ENCODE data around the gene NTRK1. TPM values are rescaled to one million over a fixed set of nuclear protein-coding genes. Genes with fewer than 3 reads are reported as not detected.

Gene NTRK1
- polyA plus RNA-seq, 6 donors from 2014 or later: not detected

DNA sequence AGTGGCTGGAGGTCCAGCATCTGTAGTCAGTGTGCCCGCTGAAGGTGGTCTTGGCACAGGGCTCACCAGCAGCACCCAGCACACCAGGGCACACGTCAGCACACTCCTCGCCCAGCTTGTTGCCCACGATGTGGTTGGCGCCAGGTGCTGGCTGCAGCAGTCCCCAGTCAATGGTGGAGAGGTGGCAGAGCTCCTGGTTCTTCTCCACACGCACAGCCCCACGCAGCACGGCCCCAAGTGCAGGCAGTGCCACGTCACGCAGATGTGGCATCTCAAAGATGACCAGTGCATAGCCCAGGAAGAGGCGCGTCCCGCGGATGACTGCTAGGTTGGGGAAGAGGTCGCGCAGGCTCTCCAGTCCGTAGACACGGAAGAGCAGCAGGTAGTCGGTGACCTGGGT, 6.9 kb upstream of the NTRK1 start:
- Mint-ChIP-seq H3K4me1 (peaks cover under 1 to 4% (median 2%) of the 10 kb centered on the region in 3 donors), H3K27ac (peak overlapping the region in 1 of 6 donors; percentile 5), H3K36me3 (no peaks in the 10 kb centered on the region), H3K4me3 (no peak overlapping the region), H3K9me3 (no peaks in the 10 kb centered on the region), H3K27me3 (peaks cover 58 to 70% (median 66%) of the 10 kb centered on the region in 3 donors)
- DNase-seq (no peak), ATAC-seq (ENCODE audit: low read depth in 2 of 2) (no peak)

DNA sequence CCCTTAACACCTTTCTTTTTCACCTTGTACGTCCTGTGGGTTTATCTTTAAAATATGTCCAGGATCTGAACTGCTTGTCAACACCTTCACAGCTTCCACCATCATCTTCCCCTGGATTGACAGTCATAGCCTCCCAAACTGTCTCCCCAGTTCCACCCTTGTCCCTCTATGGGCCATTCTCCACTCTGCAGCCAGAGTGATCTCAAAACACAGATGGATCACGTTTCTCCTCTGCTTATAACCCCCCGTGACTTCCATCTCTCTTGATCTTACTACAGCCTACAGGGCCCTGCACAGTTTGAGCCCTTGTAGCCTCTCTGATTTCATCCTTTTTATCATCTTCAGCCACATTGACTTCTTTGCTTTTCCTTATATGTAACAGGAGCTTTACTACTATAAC, 6.0 kb upstream of the NTRK1 start:
- ATAC-seq (ENCODE audit: low read depth in 2 of 2) (no peak), DNase-seq (no peak)
- H3K27me3 Mint-ChIP-seq: peaks cover 57 to 65% (median 61%) of the 10 kb centered on the region in 3 donors
- no peaks in the 10 kb centered on the region for H3K9me3 Mint-ChIP-seq
- H3K4me1 Mint-ChIP-seq: peaks cover 1 to 5% (median 1%) of the 10 kb centered on the region in 3 donors
- H3K36me3 Mint-ChIP-seq: no peaks in the 10 kb centered on the region
- H3K27ac Mint-ChIP-seq: peak overlapping the region in 1 of 6 donors; percentile 78
- H3K4me3 Mint-ChIP-seq: no peak overlapping the region

DNA sequence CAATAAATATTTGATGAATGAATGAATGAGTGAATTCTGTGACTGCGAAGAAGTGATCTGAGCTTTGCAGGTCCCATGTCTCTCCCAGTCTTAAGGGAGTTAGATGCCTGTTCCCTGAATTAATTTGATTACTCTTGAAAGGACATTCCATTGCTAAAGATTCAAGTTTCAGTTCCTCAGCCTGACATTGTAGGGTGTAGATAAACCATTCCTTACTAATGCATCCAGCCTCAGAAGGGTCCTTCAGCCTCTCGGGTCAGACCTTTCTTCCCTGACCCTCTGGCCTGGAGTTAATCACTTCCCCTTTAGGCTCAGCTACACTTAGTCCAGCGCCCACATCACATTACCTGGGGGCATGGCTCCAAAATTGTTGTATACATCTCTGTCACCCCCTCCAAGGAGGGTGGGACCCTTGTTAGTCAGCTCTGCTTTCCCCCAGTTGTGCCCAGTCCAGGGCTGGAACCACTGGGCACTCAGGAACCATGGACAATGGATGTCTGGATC, 4.3 kb upstream of the NTRK1 start:
- H3K27me3 Mint-ChIP-seq: peaks cover 55 to 68% (median 66%) of the 10 kb centered on the region in 3 donors
- H3K9me3 Mint-ChIP-seq: no peaks in the 10 kb centered on the region
- no peaks in the 10 kb centered on the region for H3K36me3 Mint-ChIP-seq
- peaks cover 9 to 11% (median 10%) of the 10 kb centered on the region in 3 donors for H3K4me1 Mint-ChIP-seq
- H3K4me3 Mint-ChIP-seq: no peak overlapping the region
- no peak overlapping the region for H3K27ac Mint-ChIP-seq
- DNase-seq (no peak), ATAC-seq (ENCODE audit: low read depth in 2 of 2) (no peak)

DNA sequence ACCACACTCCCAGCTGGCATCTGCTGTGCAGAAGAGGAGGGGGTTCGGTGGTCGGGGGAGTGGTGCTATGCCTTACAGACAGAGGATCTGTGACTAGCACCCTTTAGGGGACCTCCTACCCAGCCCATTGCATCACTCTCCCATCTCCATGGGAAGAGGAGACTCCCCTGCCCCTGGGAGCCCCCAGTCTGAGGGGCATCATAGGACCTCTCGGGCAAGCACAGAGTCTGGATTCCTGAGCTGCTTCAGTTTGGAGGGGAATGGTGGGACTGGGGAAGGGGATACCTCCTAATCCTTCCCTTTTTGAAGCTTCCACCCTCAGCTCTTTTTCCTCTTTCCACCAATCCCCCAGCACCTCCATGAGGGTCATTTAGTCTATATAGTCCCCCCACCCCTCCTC, 3.1 kb upstream of the NTRK1 start:
- DNase-seq (no peak), ATAC-seq (ENCODE audit: low read depth in 2 of 2) (no peak)
- Mint-ChIP-seq H3K4me1 (peaks cover 12 to 15% (median 15%) of the 10 kb centered on the region in 3 donors), H3K36me3 (no peaks in the 10 kb centered on the region), H3K27me3 (peaks cover 62 to 76% (median 71%) of the 10 kb centered on the region in 3 donors), H3K4me3 (peak overlapping the region in 1 of 8 donors; percentile 25), H3K27ac (no peak overlapping the region), H3K9me3 (no peaks in the 10 kb centered on the region)

DNA sequence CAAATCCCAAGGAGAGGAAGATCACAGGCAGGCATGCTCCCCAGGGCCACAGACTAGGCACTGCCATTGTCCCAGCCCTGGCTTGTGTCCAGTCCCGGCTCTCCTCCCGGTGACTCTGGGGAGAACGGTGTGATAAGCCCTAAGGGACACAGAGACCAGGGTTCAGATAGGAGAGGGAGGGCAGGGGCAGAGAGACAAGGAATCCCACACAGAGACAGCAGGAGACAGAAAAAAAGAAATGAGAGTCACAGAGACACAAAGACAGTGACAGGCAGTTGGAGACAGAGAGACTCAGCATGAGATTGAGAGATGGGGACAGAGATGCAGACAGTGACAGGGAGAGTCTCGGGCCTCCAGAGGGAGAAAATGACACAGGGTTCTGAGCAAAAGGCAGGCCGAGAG, 2.1 kb upstream of the NTRK1 start:
- Mint-ChIP-seq H3K27ac (no peak overlapping the region), H3K4me1 (peaks cover 12 to 15% (median 15%) of the 10 kb centered on the region in 3 donors), H3K4me3 (peak overlapping the region in 7 of 8 donors; percentile 31 to 68 (median 47)), H3K9me3 (no peaks in the 10 kb centered on the region), H3K36me3 (no peaks in the 10 kb centered on the region), H3K27me3 (peaks cover 64 to 76% (median 71%) of the 10 kb centered on the region in 3 donors)
- no peak for DNase-seq
- ATAC-seq (ENCODE audit: low read depth in 2 of 2): no peak

DNA sequence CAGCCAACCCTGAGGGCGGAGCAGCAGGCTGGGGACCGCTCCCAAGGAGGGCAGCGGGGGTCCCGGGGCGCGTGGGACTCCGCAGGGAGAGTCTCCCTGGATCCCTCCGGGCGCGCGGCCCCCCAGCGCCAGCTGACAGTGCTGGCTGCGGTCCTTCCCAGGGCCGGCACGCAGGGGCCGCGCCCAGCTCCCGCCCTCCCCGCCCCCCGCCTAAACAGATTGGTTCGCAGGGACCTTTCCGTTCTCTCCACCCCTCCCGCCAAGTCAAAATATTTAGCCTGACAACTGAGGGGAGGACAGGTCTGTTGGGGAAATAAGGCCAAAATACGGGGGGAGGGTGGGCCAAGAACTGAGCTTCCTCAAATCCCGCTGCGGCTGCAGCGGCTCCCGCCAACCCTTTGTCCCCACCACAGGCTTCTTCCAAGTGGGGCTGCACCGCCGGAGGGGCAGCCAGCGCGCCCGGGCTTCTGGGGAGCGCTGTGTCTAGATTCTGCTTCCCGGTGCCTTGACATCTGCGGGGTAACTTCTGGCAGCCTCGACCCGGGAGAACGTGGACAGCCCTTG, 1.6 kb upstream of the NTRK1 start, which contains the start of gene INSRR:
Gene INSRR (minus strand): TSS at position 159 of the 564 bp plus-strand sequence. CDS start 496 bp downstream, outside the sequence.
- H3K36me3 Mint-ChIP-seq: no peaks in the 10 kb centered on the region
- H3K9me3 Mint-ChIP-seq: no peaks in the 10 kb centered on the region
- DNase-seq (no peak), ATAC-seq (ENCODE audit: low read depth in 2 of 2) (no peak)
- H3K4me3 Mint-ChIP-seq: peak within 1 kb of the TSS; percentile 25 to 88 (median 69)
- peaks cover 60 to 76% (median 71%) of the 10 kb centered on the region in 3 donors for H3K27me3 Mint-ChIP-seq
- H3K27ac Mint-ChIP-seq: no peak within 1 kb of the TSS
- peaks cover 12 to 15% (median 15%) of the 10 kb centered on the region in 3 donors for H3K4me1 Mint-ChIP-seq

DNA sequence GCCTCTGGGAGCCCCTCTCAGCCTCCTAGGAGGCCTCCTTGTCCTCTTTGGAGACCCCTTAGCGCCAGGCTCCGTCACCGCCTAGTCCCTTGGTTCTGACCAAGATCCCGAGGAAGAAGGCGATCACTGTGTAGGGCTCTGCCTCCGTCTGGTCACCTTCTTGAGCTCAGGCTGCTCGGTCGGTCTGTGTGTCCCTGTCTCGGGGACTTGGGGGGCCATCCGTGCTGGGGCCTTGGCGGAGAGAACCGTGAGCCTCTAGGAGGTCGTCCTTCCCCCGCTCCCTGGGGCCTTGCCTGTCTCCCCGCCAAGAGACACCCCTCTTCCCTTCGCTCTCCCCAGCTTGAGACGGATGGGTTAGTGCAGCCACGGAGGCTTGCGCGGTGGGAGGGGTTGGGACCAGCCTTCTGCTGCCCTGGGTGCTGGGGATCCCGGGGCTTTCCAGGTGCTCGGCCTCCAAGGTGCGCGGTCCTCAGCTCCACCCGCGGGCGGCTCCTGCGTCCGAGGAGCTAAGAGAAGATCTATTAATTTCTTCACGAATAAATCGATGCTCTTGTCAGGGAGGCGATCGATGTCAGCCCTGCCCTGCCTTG, 1.0 kb upstream of the NTRK1 start:
- ATAC-seq (ENCODE audit: low read depth in 2 of 2) (peak in 1 of 2 donors; percentile 9), DNase-seq (no peak)
- peaks cover 12 to 15% (median 15%) of the 10 kb centered on the region in 3 donors for H3K4me1 Mint-ChIP-seq
- no peaks in the 10 kb centered on the region for H3K36me3 Mint-ChIP-seq
- H3K9me3 Mint-ChIP-seq: no peaks in the 10 kb centered on the region
- H3K27me3 Mint-ChIP-seq: peaks cover 57 to 76% (median 74%) of the 10 kb centered on the region in 3 donors
- peak overlapping the region; percentile 25 to 88 (median 69) for H3K4me3 Mint-ChIP-seq
- H3K27ac Mint-ChIP-seq: no peak overlapping the region

DNA sequence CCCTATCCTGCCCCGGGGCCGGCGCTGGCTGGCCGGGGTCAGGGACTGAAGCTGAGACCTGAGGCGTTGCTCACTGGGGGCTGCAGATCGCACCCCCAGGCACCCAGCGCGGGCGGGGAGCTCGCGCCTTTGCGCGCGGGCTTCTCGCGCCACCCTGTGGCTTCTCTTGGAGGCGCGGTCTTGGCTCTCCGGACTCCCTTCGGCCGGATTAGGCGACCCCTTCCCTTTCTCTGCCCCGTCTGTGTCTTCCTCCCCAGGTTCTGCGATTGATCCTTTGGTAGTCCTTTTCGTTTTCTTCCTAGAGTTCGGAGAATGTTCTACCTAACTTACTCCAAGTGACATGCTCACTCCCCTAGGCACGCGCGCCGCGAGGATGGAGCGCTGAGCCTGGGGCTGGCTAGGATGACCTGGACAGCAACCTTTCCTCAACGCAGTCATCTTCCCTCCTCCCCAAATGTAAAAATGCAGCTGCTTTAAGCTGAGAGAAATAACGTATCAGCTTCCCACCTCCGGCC, 495 bp upstream of the NTRK1 start:
- DNase-seq: peak; percentile 39
- Mint-ChIP-seq H3K27me3 (peaks cover 52 to 76% (median 76%) of the 10 kb centered on the region in 3 donors), H3K4me1 (peaks cover 12 to 15% (median 15%) of the 10 kb centered on the region in 3 donors), H3K36me3 (no peaks in the 10 kb centered on the region), H3K27ac (no peak overlapping the region), H3K4me3 (peak overlapping the region; percentile 51 to 88 (median 78)), H3K9me3 (no peaks in the 10 kb centered on the region)
- ATAC-seq (ENCODE audit: low read depth in 2 of 2): peak; percentile 64 to 68

DNA sequence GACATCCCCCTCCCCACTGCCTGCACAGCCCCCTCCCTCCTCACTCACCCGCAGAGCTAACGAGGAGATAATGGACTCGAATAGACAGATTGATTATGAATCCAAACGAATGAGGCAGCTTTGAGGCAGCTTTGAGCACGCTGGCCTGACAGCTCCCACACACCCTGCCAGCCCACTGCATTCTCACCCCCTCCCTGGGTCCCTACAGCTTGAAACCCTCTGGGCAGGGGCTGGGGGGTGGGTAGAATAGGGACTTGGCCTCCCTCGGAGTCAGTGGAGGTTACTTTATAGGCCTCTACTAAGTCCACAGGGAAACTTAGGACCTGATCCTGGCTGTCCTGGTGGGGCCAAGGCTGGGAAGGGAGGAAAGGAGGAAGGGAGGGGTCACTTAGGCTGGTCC, 1.9 kb downstream of the NTRK1 start:
- H3K4me1 Mint-ChIP-seq: peaks cover 14 to 15% (median 15%) of the 10 kb centered on the region in 3 donors

DNA sequence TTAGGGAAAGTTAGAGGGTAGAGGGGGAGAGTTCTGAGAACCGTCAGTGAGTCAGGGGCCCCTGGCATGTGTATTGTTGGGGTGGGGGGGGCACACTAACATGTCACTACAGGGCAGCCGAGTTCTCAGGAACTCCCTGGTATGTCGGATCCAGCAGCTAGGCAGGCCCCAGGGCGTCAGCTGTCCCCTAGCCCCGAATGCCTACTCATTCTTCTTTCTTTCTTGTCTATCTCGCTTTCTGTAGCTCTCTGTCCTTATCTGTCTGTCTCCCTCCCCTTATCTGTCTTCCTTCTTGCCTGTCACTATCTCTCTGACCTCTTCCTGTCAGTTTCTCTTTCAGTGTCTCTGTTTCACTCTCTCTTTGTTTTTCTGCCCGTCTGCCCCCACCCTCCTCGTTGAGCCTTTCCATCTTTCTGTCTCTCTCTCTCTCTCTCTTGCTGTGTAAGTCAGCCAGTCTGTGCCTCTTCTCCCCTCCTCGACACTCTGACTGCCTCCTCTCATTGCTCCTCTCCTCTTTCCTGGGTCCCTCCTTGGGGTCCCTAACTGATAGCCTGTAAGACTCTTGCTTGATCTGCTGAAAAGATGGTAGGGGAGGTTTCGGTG, 2.4 kb downstream of the NTRK1 start:
- Mint-ChIP-seq H3K27me3 (peaks cover 39 to 82% (median 73%) of the 10 kb centered on the region in 3 donors), H3K4me3 (no peak overlapping the region), H3K4me1 (peaks cover 14 to 15% (median 15%) of the 10 kb centered on the region in 3 donors)

More for the DNA sequence above, 1.9 kb downstream of the NTRK1 start:
- ATAC-seq (ENCODE audit: low read depth in 2 of 2): no peak
- no peak overlapping the region for H3K4me3 Mint-ChIP-seq
- no peak overlapping the region for H3K27ac Mint-ChIP-seq
- H3K36me3 Mint-ChIP-seq: no peaks in the 10 kb centered on the region
- no peak for DNase-seq
- H3K27me3 Mint-ChIP-seq: peaks cover 44 to 82% (median 73%) of the 10 kb centered on the region in 3 donors
- no peaks in the 10 kb centered on the region for H3K9me3 Mint-ChIP-seq

DNA sequence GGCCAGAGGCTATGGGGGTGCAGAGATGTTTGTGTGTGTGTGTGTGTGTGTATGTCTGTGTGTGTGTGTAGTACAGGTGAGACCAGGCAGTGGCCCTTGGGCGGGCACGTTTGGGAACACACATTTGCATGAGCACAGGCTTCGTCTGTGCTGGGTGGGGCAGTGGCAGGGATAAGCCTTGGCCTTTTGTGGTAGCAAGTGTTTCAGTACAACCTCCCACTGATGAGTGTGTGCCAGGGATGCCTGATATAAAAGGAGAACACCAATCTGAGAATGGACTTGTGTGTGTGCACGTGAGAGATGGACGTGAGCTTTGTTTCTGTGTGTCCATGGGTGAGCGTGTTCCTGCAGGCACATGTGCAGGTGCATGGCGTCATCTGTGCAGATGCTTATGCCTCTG, 3.0 kb downstream of the NTRK1 start:
- ATAC-seq (ENCODE audit: low read depth in 2 of 2): no peak
- H3K4me3 Mint-ChIP-seq: peak overlapping the region in 1 of 8 donors; percentile 37
- no peaks in the 10 kb centered on the region for H3K36me3 Mint-ChIP-seq
- H3K4me1 Mint-ChIP-seq: peaks cover 12 to 15% (median 14%) of the 10 kb centered on the region in 3 donors
- no peak for DNase-seq
- no peaks in the 10 kb centered on the region for H3K9me3 Mint-ChIP-seq
- H3K27me3 Mint-ChIP-seq: peaks cover 33 to 82% (median 73%) of the 10 kb centered on the region in 3 donors
- no peak overlapping the region for H3K27ac Mint-ChIP-seq

More for the DNA sequence above, 2.4 kb downstream of the NTRK1 start:
- ATAC-seq (ENCODE audit: low read depth in 2 of 2): no peak
- Mint-ChIP-seq H3K9me3 (no peaks in the 10 kb centered on the region), H3K27ac (no peak overlapping the region), H3K36me3 (no peaks in the 10 kb centered on the region)
- DNase-seq: no peak

DNA sequence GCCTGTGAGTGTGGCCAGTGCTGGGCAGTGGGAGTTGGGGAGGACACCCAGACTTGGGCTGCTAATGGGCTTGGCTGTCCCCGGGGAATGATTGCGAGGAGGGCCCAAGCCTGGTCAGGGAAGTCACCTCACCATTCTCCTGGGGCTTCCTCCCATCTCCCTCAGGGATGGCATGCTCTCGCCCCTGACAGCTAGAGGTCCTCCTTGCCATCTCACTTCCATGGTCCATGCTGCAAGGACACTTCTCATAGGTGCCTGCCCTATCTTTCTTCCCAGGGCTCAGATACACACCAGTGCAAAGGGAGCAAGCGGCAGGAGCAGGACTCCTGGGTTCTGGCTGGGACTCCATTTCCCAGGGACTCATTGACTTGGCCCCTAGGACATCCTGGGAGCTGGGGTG, 4.1 kb downstream of the NTRK1 start:
- H3K27ac Mint-ChIP-seq: no peak overlapping the region
- H3K4me3 Mint-ChIP-seq: no peak overlapping the region
- ATAC-seq (ENCODE audit: low read depth in 2 of 2): no peak
- DNase-seq: no peak
- peaks cover 10 to 13% (median 12%) of the 10 kb centered on the region in 3 donors for H3K4me1 Mint-ChIP-seq
- no peaks in the 10 kb centered on the region for H3K9me3 Mint-ChIP-seq
- peaks cover 40 to 82% (median 80%) of the 10 kb centered on the region in 3 donors for H3K27me3 Mint-ChIP-seq
- no peaks in the 10 kb centered on the region for H3K36me3 Mint-ChIP-seq

DNA sequence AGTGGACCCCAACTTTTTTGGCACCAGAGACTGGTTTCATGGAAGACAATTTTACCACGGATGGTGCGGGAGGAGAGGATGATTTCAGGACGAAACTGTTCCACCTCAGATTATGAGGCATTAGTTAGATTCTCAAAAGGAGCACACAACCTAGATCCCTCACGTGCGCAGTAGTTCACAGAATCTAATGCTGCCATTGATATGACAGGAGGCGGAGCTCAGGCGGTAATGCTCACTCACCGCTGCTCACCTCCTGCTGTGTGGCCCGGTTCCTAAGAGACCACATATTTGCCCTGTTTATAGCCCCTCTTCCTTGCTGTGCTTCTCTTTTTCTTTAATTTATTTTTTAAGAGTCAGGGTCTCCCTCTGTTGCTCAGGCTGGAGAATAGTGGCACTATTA, 4.6 kb downstream of the NTRK1 start:
- ATAC-seq (ENCODE audit: low read depth in 2 of 2) (no peak), DNase-seq (no peak)
- H3K4me1 Mint-ChIP-seq: peaks cover 7 to 9% (median 7%) of the 10 kb centered on the region in 3 donors
- no peaks in the 10 kb centered on the region for H3K36me3 Mint-ChIP-seq
- H3K27me3 Mint-ChIP-seq: peaks cover 35 to 80% (median 78%) of the 10 kb centered on the region in 3 donors
- no peaks in the 10 kb centered on the region for H3K9me3 Mint-ChIP-seq
- no peak overlapping the region for H3K4me3 Mint-ChIP-seq
- H3K27ac Mint-ChIP-seq: no peak overlapping the region

All from naive B cell (primary cell).